Duodenal mucosa (tissue), 2 donors: ENCODE results near the gene CDK15.
"Not testable (repeated sequence)": the region's sequence is repeated elsewhere in the genome, so short reads cannot be mapped to it uniquely, and the experiment has no call there.

Experiments
- H3K27ac ChIP-seq: one replicate; pipeline ENCODE4 v1.7.0; 2013; ENCODE audit warnings: low read depth, low read length
- H3K27me3 ChIP-seq, 2 donors: one replicate each; pipeline ENCODE4 v1.7.0; 2013; ENCODE audit warnings: low read length in 2 of 2, control low read depth in 1 of 2; ENCODE audit not compliant: insufficient read depth in 2 of 2, control insufficient read depth in 1 of 2
- H3K36me3 ChIP-seq, 2 donors: one replicate each; pipeline ENCODE4 v1.7.0; 2013; ENCODE audit warnings: low read length in 2 of 2, control low read depth in 1 of 2; ENCODE audit not compliant: insufficient read depth in 2 of 2, control insufficient read depth in 1 of 2
- H3K4me1 ChIP-seq, 2 donors: one replicate each; pipeline ENCODE4 v1.7.0; 2013; ENCODE audit warnings: low read length in 2 of 2, control low read depth in 1 of 2; ENCODE audit not compliant: insufficient read depth in 2 of 2, control insufficient read depth in 1 of 2
- H3K4me3 ChIP-seq, 2 donors: one replicate each; pipeline ENCODE4 v1.7.0; 2013; ENCODE audit warnings: low read length in 2 of 2, low read depth in 1 of 2
- H3K9ac ChIP-seq, 2 donors: one replicate each; pipeline ENCODE4 v1.7.0; 2013; ENCODE audit warnings: low read length in 2 of 2, low read depth in 1 of 2
- H3K9me3 ChIP-seq, 2 donors: one replicate each; pipeline ENCODE4 v1.7.0; 2013; ENCODE audit warnings: low read length in 2 of 2, control low read depth in 1 of 2; ENCODE audit not compliant: control insufficient read depth in 1 of 2

CDK15 gene

GRCh38 chr2:201798914-201799285, 7.4 kb upstream of the CDK15 start:
- H3K4me3 ChIP-seq, H3K27me3 ChIP-seq, H3K4me1 ChIP-seq, H3K36me3 ChIP-seq, H3K9me3 ChIP-seq, H3K27ac ChIP-seq, H3K9ac ChIP-seq: not testable (repeated sequence)

GRCh38 chr2:201807452-201807999, 1.2 kb downstream of the CDK15 start:
- no peak overlapping the region for H3K27ac ChIP-seq

GRCh38 chr2:201808027-201808426, 1.7 kb downstream of the CDK15 start:
- Histone ChIP-seq H3K36me3 (no peaks in the 10 kb centered on the region), H3K9ac (no peak overlapping the region), H3K27ac (no peak overlapping the region), H3K4me3 (no peak overlapping the region), H3K4me1 (no peaks in the 10 kb centered on the region), H3K9me3 (no peaks in the 10 kb centered on the region), H3K27me3 (no peaks in the 10 kb centered on the region)

More at GRCh38 chr2:201807452-201807999, 1.2 kb downstream of the CDK15 start:
- no peaks in the 10 kb centered on the region for H3K4me1 ChIP-seq
- H3K4me3 ChIP-seq: no peak overlapping the region
- no peaks in the 10 kb centered on the region for H3K27me3 ChIP-seq
- no peaks in the 10 kb centered on the region for H3K9me3 ChIP-seq
- H3K36me3 ChIP-seq: no peaks in the 10 kb centered on the region
- H3K9ac ChIP-seq: no peak overlapping the region

- Histone ChIP-seq H3K27ac (no peak overlapping the region), H3K9me3 (no peaks in the 10 kb centered on the region), H3K4me3 (no peak overlapping the region), H3K4me1 (no peaks in the 10 kb centered on the region), H3K9ac (no peak overlapping the region), H3K27me3 (no peaks in the 10 kb centered on the region), H3K36me3 (no peaks in the 10 kb centered on the region)
Observed at GRCh38 chr2:201809633-201810032, 3.3 kb downstream of the CDK15 start.

GRCh38 chr2:201810604-201811003, 4.3 kb downstream of the CDK15 start:
- H3K9ac ChIP-seq, H3K27ac ChIP-seq, H3K36me3 ChIP-seq, H3K27me3 ChIP-seq, H3K4me3 ChIP-seq, H3K4me1 ChIP-seq, H3K9me3 ChIP-seq: not testable (repeated sequence)

- no peak overlapping the region for H3K4me3 ChIP-seq
Observed at GRCh38 chr2:201813996-201814760, 7.8 kb downstream of the CDK15 start.

GRCh38 chr2:201816657-201817575, 10.6 kb downstream of the CDK15 start:
- Histone ChIP-seq H3K36me3 (no peaks in the 10 kb centered on the region), H3K27me3 (no peaks in the 10 kb centered on the region), H3K4me1 (no peaks in the 10 kb centered on the region), H3K9me3 (no peaks in the 10 kb centered on the region), H3K9ac (no peak overlapping the region), H3K4me3 (no peak overlapping the region), H3K27ac (no peak overlapping the region)

More at GRCh38 chr2:201813996-201814760, 7.8 kb downstream of the CDK15 start:
- Histone ChIP-seq H3K27me3 (no peaks in the 10 kb centered on the region), H3K27ac (no peak overlapping the region), H3K9ac (no peak overlapping the region), H3K4me1 (no peaks in the 10 kb centered on the region), H3K36me3 (no peaks in the 10 kb centered on the region), H3K9me3 (no peaks in the 10 kb centered on the region)

GRCh38 chr2:201820383-201821007, 14.2 kb downstream of the CDK15 start:
- no peak overlapping the region for H3K27ac ChIP-seq
- H3K4me3 ChIP-seq: no peak overlapping the region
- no peaks in the 10 kb centered on the region for H3K4me1 ChIP-seq
- H3K9me3 ChIP-seq: no peaks in the 10 kb centered on the region
- no peak overlapping the region for H3K9ac ChIP-seq
- no peaks in the 10 kb centered on the region for H3K27me3 ChIP-seq
- H3K36me3 ChIP-seq: no peaks in the 10 kb centered on the region

GRCh38 chr2:201821080-201821479, 14.7 kb downstream of the CDK15 start:
- Histone ChIP-seq H3K27me3 (no peaks in the 10 kb centered on the region), H3K4me3 (no peak overlapping the region), H3K27ac (no peak overlapping the region), H3K36me3 (no peaks in the 10 kb centered on the region), H3K9ac (no peak overlapping the region), H3K4me1 (no peaks in the 10 kb centered on the region), H3K9me3 (no peaks in the 10 kb centered on the region)

- no peaks in the 10 kb centered on the region for H3K27me3 ChIP-seq
- H3K4me3 ChIP-seq: no peak overlapping the region
- no peak overlapping the region for H3K9ac ChIP-seq
- no peaks in the 10 kb centered on the region for H3K4me1 ChIP-seq
- no peak overlapping the region for H3K27ac ChIP-seq
- no peaks in the 10 kb centered on the region for H3K36me3 ChIP-seq
- H3K9me3 ChIP-seq: no peaks in the 10 kb centered on the region
Observed at GRCh38 chr2:201824212-201824611, 17.9 kb downstream of the CDK15 start.
